Activated T-cell treated with anti-CD3 and anti-CD28 coated beads for 4 hours (primary cell): ENCODE results near the gene C12orf56.
"Not testable (repeated sequence)": the region's sequence is repeated elsewhere in the genome, so short reads cannot be mapped to it uniquely, and the experiment has no call there.

ENCODE experiments used
- DNase-seq: peaks from one replicate; pipeline ENCODE4 v3.0.0-alpha.2; 2020

Gene C12orf56

GRCh38 chr12:64299628-64300027 is 90.9 kb downstream of the C12orf56 start:
- no peak for DNase-seq

- no peak for DNase-seq
These were observed 94.3 kb downstream of the C12orf56 start for GRCh38 chr12:64296301-64296700.

GRCh38 chr12:64293654-64294364 is 96.7 kb downstream of the C12orf56 start:
- DNase-seq = no peak

- DNase-seq = not testable (repeated sequence)
These were observed 97.4 kb downstream of the C12orf56 start for GRCh38 chr12:64293174-64293573.

GRCh38 chr12:64286521-64286920 is 104.0 kb downstream of the C12orf56 start:
- no peak for DNase-seq

GRCh38 chr12:64284256-64284655 is 106.3 kb downstream of the C12orf56 start:
- no peak for DNase-seq

- DNase-seq = no peak
These were observed 112.1 kb downstream of the C12orf56 start for GRCh38 chr12:64278421-64278820.

- no peak for DNase-seq
These were observed 116.8 kb downstream of the C12orf56 start for GRCh38 chr12:64273527-64274403.

- DNase-seq = no peak
These were observed 120.1 kb downstream of the C12orf56 start for GRCh38 chr12:64270411-64270810.

GRCh38 chr12:64269161-64269560 is 121.4 kb downstream of the C12orf56 start:
- no peak for DNase-seq

- no peak for DNase-seq
These were observed 122.1 kb downstream of the C12orf56 start for GRCh38 chr12:64268409-64268808.

GRCh38 chr12:64265839-64266238 is 124.7 kb downstream of the C12orf56 start:
- no peak for DNase-seq

GRCh38 chr12:64261813-64262212 is 128.7 kb downstream of the C12orf56 start:
- DNase-seq = no peak

- no peak for DNase-seq
These were observed 132.0 kb downstream of the C12orf56 start for GRCh38 chr12:64258576-64258975.

- no peak for DNase-seq
These were observed 134.3 kb downstream of the C12orf56 start for GRCh38 chr12:64256166-64256800.

- DNase-seq = no peak
These were observed 135.3 kb downstream of the C12orf56 start for GRCh38 chr12:64255249-64255648.

GRCh38 chr12:64253356-64253755 is 137.2 kb downstream of the C12orf56 start:
- DNase-seq = no peak

GRCh38 chr12:64252681-64253080 is 137.9 kb downstream of the C12orf56 start:
- no peak for DNase-seq

- no peak for DNase-seq
These were observed 146.7 kb downstream of the C12orf56 start for GRCh38 chr12:64243809-64244208.

- no peak for DNase-seq
These were observed 149.8 kb downstream of the C12orf56 start for GRCh38 chr12:64240781-64241180.

GRCh38 chr12:64237382-64237781 is 153.2 kb downstream of the C12orf56 start:
- DNase-seq = no peak

GRCh38 chr12:64236549-64236948 is 154.0 kb downstream of the C12orf56 start:
- DNase-seq = no peak

- no peak for DNase-seq
These were observed 158.4 kb downstream of the C12orf56 start for GRCh38 chr12:64232196-64232595.

GRCh38 chr12:64229796-64230195 is 160.8 kb downstream of the C12orf56 start:
- no peak for DNase-seq
